ENCODE results near the gene DTX1.

Gene DTX1

GRCh38 chr12:113094738-113095137 is 38.2 kb downstream of the DTX1 start:
- TF ChIP-seq CTCF (IDR thresholded peaks at IDR 0.05; ENCODE audit: insufficient read depth, low read depth, low read length, missing control alignments), result no peak
- no peak overlapping the region for H3K4me3 ChIP-seq (ENCODE audit: low read length)
- no peak for DNase-seq (ENCODE audit: low read depth)

GRCh38 chr12:113095405-113095804 is 38.9 kb downstream of the DTX1 start:
- DNase-seq (ENCODE audit: low read depth), result no peak
- no peak for TF ChIP-seq CTCF (IDR thresholded peaks at IDR 0.05; ENCODE audit: insufficient read depth, low read depth, low read length, missing control alignments)
- no peak overlapping the region for H3K4me3 ChIP-seq (ENCODE audit: low read length)

- no peak for DNase-seq (ENCODE audit: low read depth)
- H3K4me3 ChIP-seq (ENCODE audit: low read length), result no peak overlapping the region
- TF ChIP-seq CTCF (IDR thresholded peaks at IDR 0.05; ENCODE audit: insufficient read depth, low read depth, low read length, missing control alignments), result no peak
Observed at GRCh38 chr12:113096675-113097461, 40.3 kb downstream of the DTX1 start.

GRCh38 chr12:113097716-113098440 is 41.3 kb downstream of the DTX1 start:
- TF ChIP-seq CTCF (IDR thresholded peaks at IDR 0.05; ENCODE audit: insufficient read depth, low read depth, low read length, missing control alignments), result no peak
- no peak overlapping the region for H3K4me3 ChIP-seq (ENCODE audit: low read length)
- no peak for DNase-seq (ENCODE audit: low read depth)

GRCh38 chr12:113098441-113099028 is 42.0 kb downstream of the DTX1 start:
- no peak overlapping the region for H3K4me3 ChIP-seq (ENCODE audit: low read length)
- DNase-seq (ENCODE audit: low read depth), result peak; percentile 97
- TF ChIP-seq CTCF (IDR thresholded peaks at IDR 0.05; ENCODE audit: insufficient read depth, low read depth, low read length, missing control alignments), result peak; percentile 88

GRCh38 chr12:113099364-113099763 is 42.8 kb downstream of the DTX1 start:
- H3K4me3 ChIP-seq (ENCODE audit: low read length), result no peak overlapping the region
- no peak for DNase-seq (ENCODE audit: low read depth)
- no peak for TF ChIP-seq CTCF (IDR thresholded peaks at IDR 0.05; ENCODE audit: insufficient read depth, low read depth, low read length, missing control alignments)

All from epithelial cell of esophagus (primary cell).